ENCODE results near the gene WAC. TPM values are rescaled to one million over a fixed set of nuclear protein-coding genes. Genes with fewer than 3 reads are reported as not detected.
A peak's percentile ranks its signal among the peaks of the same experiment; 100 is the strongest.

WAC gene
- total and polyA plus RNA-seq, 2 of the 13 experiments (the other 11 are each of a cell fraction or from before 2014, with no cell fraction given), result 69.1 to 96.2 TPM

DNA sequence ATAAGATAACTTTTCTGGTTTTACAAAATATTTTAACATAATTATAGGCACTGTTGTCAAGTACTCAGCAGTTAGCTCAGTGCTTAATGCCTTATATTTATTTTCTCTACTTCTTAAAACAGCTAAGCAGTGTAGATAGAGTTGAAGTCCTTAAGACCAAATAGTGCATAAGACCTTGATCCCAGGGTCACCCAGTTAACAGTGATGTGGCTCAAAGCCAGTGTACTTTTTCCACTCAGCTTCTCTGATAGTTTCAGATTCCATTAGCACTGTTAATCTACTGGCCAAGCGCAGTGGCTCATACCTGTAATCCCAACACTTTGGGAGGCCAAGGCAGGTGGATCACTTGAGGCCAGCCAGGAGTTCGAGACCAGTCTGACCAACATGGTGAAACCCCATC lies 83.6 kb downstream of the WAC start:
- H3K27ac ChIP-seq (ENCODE audit: extremely low read length, insufficient read depth, low read length), result no peak overlapping the region
- in situ Hi-C loops (cut with HindIII; ENCODE audit: extremely low pct_ligation_motif_present, low pct_unique_long_range_greater_than_20kb) (no loop called here), intact Hi-C loops (cut with micrococcal nuclease; ENCODE audit: unreplicated experiment) (no loop called here)
- 100% methylated on average over 2 of the region's 2 CpGs for WGBS (ENCODE audit: low lambda C conversion rate)
- H3K4me3 ChIP-seq (replicated peaks in 1 of 3; ENCODE audit: insufficient read depth in 1 of 3, low read depth in 2 of 3, low read length in 3 of 3), result no peak overlapping the region
- peaks cover 10% of the 10 kb centered on the region for H3K4me1 ChIP-seq (ENCODE audit: insufficient read depth, low read length)
- H3K79me2 ChIP-seq (ENCODE audit: insufficient read depth, low read length), result no peaks in the 10 kb centered on the region
- no peak for DNase-seq (ENCODE audit: low spot score)
- H4K20me1 ChIP-seq (ENCODE audit: insufficient read depth, low read length), result 0 out of 2 replicates have a peak, but pooled peaks cover 2% of the 10 kb centered on the region
- ChIA-PET POLR2A (no interaction called here), CTCF (ENCODE audit: low intra/inter-chr PET ratio, low total read pairs) (no interaction called here)
- no peak for ATAC-seq
- H3K27me3 ChIP-seq (ENCODE audit: control insufficient read depth in 1 of 2, insufficient read depth in 2 of 2, low read length in 2 of 2), result no peaks in the 10 kb centered on the region; a peak in 1 of 5 replicates
- no peak overlapping the region for H2AFZ ChIP-seq (ENCODE audit: low read length)
- H3K4me2 ChIP-seq (ENCODE audit: low read depth, low read length), result no peak overlapping the region
- TF ChIP-seq ZNF431 (CRISPR knock-in tag; IDR thresholded peaks at IDR 0.05; ENCODE audit: borderline replicate concordance, low read depth) (no peak), THAP11 (CRISPR knock-in tag; IDR thresholded peaks at IDR 0.05) (no peak), RBM22 (optimal IDR thresholded peaks at IDR 0.05; ENCODE audit: low read length) (peak; percentile 43), ZNF781 (CRISPR knock-in tag; IDR thresholded peaks at IDR 0.05; ENCODE audit: borderline replicate concordance, not compliant biosample characterization) (no peak), SMYD3 (CRISPR knock-in tag; IDR thresholded peaks at IDR 0.05) (no peak), ZNF816 (CRISPR knock-in tag; IDR thresholded peaks at IDR 0.05; ENCODE audit: borderline replicate concordance) (no peak), NFE2L1 (CRISPR knock-in tag; IDR thresholded peaks at IDR 0.05; ENCODE audit: borderline replicate concordance) (no peak)
- TF ChIP-seq, protein P1, sequence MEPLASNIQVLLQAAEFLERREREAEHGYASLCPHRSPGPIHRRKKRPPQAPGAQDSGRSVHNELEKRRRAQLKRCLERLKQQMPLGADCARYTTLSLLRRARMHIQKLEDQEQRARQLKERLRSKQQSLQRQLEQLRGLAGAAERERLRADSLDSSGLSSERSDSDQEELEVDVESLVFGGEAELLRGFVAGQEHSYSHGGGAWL (CRISPR knock-in tag; IDR thresholded peaks at IDR 0.05), result no peak
- TF ChIP-seq, protein P2, sequence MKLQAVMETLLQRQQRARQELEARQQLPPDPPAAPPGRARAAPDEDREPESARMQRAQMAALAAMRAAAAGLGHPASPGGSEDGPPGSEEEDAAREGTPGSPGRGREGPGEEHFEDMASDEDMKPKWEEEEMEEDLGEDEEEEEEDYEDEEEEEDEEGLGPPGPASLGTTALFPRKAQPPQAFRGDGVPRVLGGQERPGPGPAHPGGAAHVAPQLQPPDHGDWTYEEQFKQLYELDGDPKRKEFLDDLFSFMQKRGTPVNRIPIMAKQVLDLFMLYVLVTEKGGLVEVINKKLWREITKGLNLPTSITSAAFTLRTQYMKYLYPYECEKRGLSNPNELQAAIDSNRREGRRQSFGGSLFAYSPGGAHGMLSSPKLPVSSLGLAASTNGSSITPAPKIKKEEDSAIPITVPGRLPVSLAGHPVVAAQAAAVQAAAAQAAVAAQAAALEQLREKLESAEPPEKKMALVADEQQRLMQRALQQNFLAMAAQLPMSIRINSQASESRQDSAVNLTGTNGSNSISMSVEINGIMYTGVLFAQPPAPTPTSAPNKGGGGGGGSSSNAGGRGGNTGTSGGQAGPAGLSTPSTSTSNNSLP (IDR thresholded peaks at IDR 0.05; ENCODE audit: low read depth, low read length), result no peak
- H3K9me3 ChIP-seq (ENCODE audit: low read length), result no peaks in the 10 kb centered on the region
- H3K36me3 ChIP-seq (replicated peaks in 1 of 2; ENCODE audit: control insufficient read depth in 1 of 2, insufficient read depth in 2 of 2, low read length in 2 of 2), result peaks cover 21 to 77% of the 10 kb centered on the region in 2 experiments
- FAIRE-seq, result no peak
- no TSS peak for BruUV-seq (replicated peaks)
- no peak overlapping the region for H3K9ac ChIP-seq (ENCODE audit: insufficient read depth, low read depth, low read length)
